Omental fat pad (tissue), 4 donors: ENCODE measurements around the gene NCS1. TPM values are rescaled to one million over a fixed set of nuclear protein-coding genes. Genes with fewer than 3 reads are reported as not detected.

Source experiments
- ATAC-seq: fragments of 150-250 bp; one replicate; pipeline ENCODE4 v1.9.1; 2016; ENCODE audit warnings: mild to moderate bottlenecking, moderate library complexity; ENCODE audit not compliant: low FRiP score
- DNase-seq: peaks from one replicate; pipeline ENCODE4 v3.0.0-alpha.2; 2019; ENCODE audit warnings: low spot score
- total RNA-seq, 4 donors: library from RNA; depleted of rRNA; stranded (reverse); fragments of >200 nt; gene quantifications; one replicate each; pipeline ENCODE4 v1.1.0, GENCODE V29; 2016
- TF ChIP-seq, protein P1 (sequence below), 3 donors: fragments of 450-650 bp; IDR thresholded peaks; one replicate each; pipeline ENCODE4 v1.5.1; 2016 to 2017; ENCODE audit warnings: antibody characterized with exemption in 3 of 3, mild to moderate bottlenecking in 3 of 3, moderate library complexity in 2 of 3

The NCS1 gene
- total RNA-seq, 4 donors from 2014 or later: 2.5 to 14.7 (median 4.0) TPM

DNA sequence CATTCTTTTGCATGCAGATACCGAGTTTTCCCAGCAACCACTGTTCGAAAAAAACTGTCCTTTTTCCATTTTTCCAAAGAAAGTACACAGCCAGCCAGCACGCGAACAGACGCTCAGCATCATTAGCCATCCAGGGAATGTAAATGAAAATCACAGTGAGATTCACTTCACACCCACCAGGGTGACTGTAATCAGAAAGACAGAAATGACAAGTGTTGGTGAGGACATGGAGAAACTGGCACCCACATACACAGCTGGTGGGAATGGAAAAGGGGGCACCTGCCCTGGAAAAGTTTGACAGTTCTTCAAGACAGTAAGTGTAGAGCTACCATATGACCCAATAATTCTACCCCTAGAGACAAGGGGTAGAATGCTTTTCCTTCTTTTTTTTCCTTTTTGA is 25.0 kb upstream of the NCS1 start:
- TF ChIP-seq, protein P1, sequence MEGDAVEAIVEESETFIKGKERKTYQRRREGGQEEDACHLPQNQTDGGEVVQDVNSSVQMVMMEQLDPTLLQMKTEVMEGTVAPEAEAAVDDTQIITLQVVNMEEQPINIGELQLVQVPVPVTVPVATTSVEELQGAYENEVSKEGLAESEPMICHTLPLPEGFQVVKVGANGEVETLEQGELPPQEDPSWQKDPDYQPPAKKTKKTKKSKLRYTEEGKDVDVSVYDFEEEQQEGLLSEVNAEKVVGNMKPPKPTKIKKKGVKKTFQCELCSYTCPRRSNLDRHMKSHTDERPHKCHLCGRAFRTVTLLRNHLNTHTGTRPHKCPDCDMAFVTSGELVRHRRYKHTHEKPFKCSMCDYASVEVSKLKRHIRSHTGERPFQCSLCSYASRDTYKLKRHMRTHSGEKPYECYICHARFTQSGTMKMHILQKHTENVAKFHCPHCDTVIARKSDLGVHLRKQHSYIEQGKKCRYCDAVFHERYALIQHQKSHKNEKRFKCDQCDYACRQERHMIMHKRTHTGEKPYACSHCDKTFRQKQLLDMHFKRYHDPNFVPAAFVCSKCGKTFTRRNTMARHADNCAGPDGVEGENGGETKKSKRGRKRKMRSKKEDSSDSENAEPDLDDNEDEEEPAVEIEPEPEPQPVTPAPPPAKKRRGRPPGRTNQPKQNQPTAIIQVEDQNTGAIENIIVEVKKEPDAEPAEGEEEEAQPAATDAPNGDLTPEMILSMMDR (IDR thresholded peaks at IDR 0.05): no peak
- DNase-seq (no peak), ATAC-seq (no peak)

- TF ChIP-seq, protein P1 (IDR thresholded peaks at IDR 0.05): no peak
- DNase-seq: no peak
- no peak for ATAC-seq
Measured at GRCh38 chr9:130147910-130148309, 24.3 kb upstream of the NCS1 start.

DNA sequence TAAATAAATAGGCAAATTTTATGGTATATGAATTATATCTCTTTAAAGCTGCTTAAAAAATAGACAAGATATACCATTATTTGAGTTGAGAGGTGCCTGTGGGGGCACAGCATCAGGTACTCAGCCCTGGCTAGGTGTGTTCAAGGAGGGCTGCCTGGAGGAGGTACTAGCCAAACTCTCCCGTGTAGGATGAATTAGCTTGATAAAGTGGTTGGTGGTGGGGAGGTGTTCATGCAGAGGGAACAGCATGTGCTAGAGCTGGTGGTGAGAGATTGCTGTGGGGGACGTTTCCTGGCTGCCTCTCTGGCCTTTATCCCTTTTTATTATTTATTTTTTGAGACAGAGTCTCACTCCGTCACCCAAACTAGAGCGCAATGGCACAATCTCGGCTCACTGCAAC is 23.2 kb upstream of the NCS1 start:
- ATAC-seq (no peak), DNase-seq (no peak)
- TF ChIP-seq, protein P1 (IDR thresholded peaks at IDR 0.05): no peak

DNA sequence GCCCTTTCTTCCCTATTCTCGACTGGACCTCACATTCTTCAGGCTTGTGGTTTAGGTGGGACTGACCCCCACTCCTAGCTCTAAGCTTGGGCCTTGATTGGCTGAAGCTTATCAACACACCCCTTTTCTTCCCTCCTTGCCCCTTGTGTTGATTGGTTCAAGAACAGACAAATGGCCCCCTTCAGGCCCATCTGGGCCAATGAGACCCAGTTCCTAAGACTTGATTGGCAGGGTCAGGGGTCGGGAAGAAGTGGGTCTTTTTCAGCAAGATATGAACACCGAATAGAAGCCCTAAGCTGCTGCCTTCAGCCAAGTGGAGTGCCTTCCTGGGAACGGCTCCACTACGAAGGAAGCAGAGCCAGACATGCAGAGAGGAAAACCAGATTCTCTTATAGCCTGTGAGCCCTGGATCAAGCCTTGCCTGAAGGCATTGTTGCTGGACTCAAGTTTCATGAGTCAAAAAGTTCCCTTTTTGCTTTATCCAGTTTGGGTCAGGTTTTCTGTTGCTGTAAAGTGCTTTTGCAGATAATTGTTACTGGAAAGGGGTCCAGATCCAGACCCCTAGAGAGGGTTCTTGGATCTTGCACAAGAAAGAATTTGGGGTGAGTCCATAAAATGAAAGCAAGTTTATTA is 22.4 kb upstream of the NCS1 start:
- DNase-seq (no peak), ATAC-seq (no peak)
- TF ChIP-seq, protein P1 (IDR thresholded peaks at IDR 0.05): no peak

- TF ChIP-seq, protein P1 (IDR thresholded peaks at IDR 0.05): no peak
- ATAC-seq (no peak), DNase-seq (no peak)
Measured at GRCh38 chr9:130150779-130151382, 21.3 kb upstream of the NCS1 start.

DNA sequence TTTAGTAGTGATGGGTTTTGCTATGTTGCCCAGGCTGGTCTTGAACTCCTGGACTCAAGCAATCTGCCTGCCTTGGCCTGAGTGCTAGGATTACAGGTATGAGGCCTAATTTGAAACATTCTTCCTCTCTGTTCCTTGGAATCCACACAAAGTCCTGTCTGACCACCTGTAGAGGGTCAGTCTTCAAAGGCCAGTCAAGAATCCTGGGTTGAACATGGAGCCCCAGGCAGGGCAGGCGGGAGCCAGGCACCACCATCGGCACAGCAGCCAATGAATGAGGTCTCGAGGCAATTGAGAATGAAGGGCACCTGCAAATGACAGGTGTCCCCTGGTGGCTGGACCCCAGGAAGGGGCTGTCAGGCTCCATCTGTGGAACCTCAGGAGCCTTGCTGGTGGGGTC is 17.4 kb upstream of the NCS1 start:
- no peak for DNase-seq
- TF ChIP-seq, protein P1 (IDR thresholded peaks at IDR 0.05): no peak
- ATAC-seq: no peak

DNA sequence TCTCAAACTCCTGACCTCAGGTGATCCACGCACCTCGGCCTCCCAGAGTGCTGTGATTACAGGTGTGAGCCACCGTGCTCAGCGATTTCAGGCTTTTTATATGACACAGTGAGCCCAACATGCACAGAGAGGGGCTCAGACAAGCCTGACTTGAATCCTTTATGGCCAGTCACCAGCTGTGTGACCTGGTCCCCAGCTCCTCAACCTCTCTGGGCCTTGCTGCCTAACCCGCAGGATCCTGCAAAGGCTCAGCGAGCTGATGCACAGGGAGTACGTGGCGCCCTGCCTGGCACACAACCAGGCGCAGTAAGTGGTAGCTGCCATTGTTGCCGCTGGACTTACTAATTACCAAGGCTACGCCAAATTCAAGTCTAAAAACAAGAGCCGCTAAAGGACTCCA is 16.6 kb upstream of the NCS1 start:
- TF ChIP-seq, protein P1 (IDR thresholded peaks at IDR 0.05): no peak
- DNase-seq (no peak), ATAC-seq (no peak)
